GM12878 (cell line): ENCODE data around the gene CCDC91. TPM values are rescaled to one million over a fixed set of nuclear protein-coding genes. Genes with fewer than 3 reads are reported as not detected.

ENCODE experiments used
- ATAC-seq: fragments of 200-7000 bp; cut with Tn5 transposase; 3 replicates; pipeline ENCODE4 v1.9.1; 2020; ENCODE audit warnings: mild to moderate bottlenecking, moderate library complexity
- BruUV-seq: library from RNA; stranded (reverse); fragments of 400-500 nt; replicated peaks from 2 replicates; lab custom pipeline; 2021; lab: Mats Ljungman, UMichigan
- CTCF ChIA-PET: fragments of 300-600 bp; sonication (Branson Sonifier 250); formaldehyde crosslinking; extraction: SDS; loops from one replicate; lab custom pipeline; 2021; ENCODE audit warnings: inconsistent platforms; lab: Yijun Ruan, JAX
- POLR2A ChIA-PET: fragments of 350-600 bp; formaldehyde crosslinking; extraction: SDS; loops from one replicate; lab custom pipeline; 2021; ENCODE audit warnings: inconsistent platforms; lab: Charles Lee
- RAD21 ChIA-PET: fragments of 300-600 bp; sonication (Branson Sonifier 250); formaldehyde crosslinking; loops from one replicate; lab custom pipeline; 2023; ENCODE audit warnings: antibody characterized with exemption; ENCODE audit not compliant: unreplicated experiment; lab: Charles Lee
- SMC1A ChIA-PET: fragments of 300-600 bp; sonication (Branson Sonifier 250); formaldehyde crosslinking; loops from one replicate; lab custom pipeline; 2023; ENCODE audit not compliant: unreplicated experiment, uncharacterized antibody; lab: Charles Lee
- DNase-seq: peaks from one replicate; pipeline ENCODE4 v3.0.0-alpha.2; 2011; ENCODE audit warnings: low read depth, low spot score
- FAIRE-seq: peaks from 3 replicates; lab custom pipeline; 2011; peaks lifted over from hg19 to GRCh38; lab: Jason Lieb, UNC
- H2AFZ ChIP-seq: 2 replicates; pipeline ENCODE4 v1.6.0; 2011; ENCODE audit warnings: low read depth, low read length, control low read depth; ENCODE audit not compliant: control insufficient read depth
- H3K27ac ChIP-seq: 2 replicates; pipeline ENCODE4 v1.5.1; 2011; ENCODE audit warnings: control low read depth; ENCODE audit not compliant: control insufficient read depth, insufficient read depth
- H3K27me3 ChIP-seq, 2 experiments: replicated peaks in 1 of 2; 2 replicates each; pipeline versions ENCODE4 v1.6.0 to v1.6.1; 2011; ENCODE audit warnings: low read length in 1 of 2; ENCODE audit not compliant: control insufficient read depth in 2 of 2, insufficient read depth in 2 of 2
- H3K36me3 ChIP-seq, 2 experiments: 2 replicates each; pipeline ENCODE4 v1.5.1; 2011; ENCODE audit warnings: low read length in 1 of 2; ENCODE audit not compliant: control insufficient read depth in 2 of 2, insufficient read depth in 2 of 2
- H3K4me1 ChIP-seq: 2 replicates; pipeline ENCODE4 v1.6.1; 2011; ENCODE audit warnings: mild to moderate bottlenecking, low read length, moderate library complexity, mixed read lengths; ENCODE audit not compliant: control insufficient read depth, insufficient read depth
- H3K4me2 ChIP-seq: 2 replicates; pipeline ENCODE4 v1.6.0; 2011; ENCODE audit warnings: control low read depth; ENCODE audit not compliant: control insufficient read depth, insufficient read depth
- H3K4me3 ChIP-seq: fragments of 200-600 bp; sonication (generic); 2 replicates; pipeline ENCODE4 v1.5.1; 2016
- H3K79me2 ChIP-seq: 2 replicates; pipeline ENCODE4 v1.6.0; 2011; ENCODE audit warnings: low read length; ENCODE audit not compliant: control insufficient read depth, insufficient read depth
- H3K9ac ChIP-seq: 2 replicates; pipeline ENCODE4 v1.8.0; 2011; ENCODE audit warnings: low read length, control low read depth, mixed read lengths; ENCODE audit not compliant: control insufficient read depth, insufficient read depth
- H3K9me3 ChIP-seq: replicated peaks from 3 replicates; pipeline ENCODE4 v1.5.1; 2011; ENCODE audit warnings: mild to moderate bottlenecking, low read length; ENCODE audit not compliant: control insufficient read depth, insufficient read depth
- H4K20me1 ChIP-seq: 2 replicates; pipeline ENCODE4 v1.6.0; 2011; ENCODE audit not compliant: control insufficient read depth, insufficient read depth
- CEBPZ ChIP-seq: fragments of 150-350 bp; IDR thresholded peaks from 2 replicates; pipeline ENCODE4 v1.6.1; 2016; ENCODE audit warnings: low read depth, low read length
- GABPA ChIP-seq: IDR thresholded peaks from 2 replicates; pipeline ENCODE4 v1.6.1; 2014; ENCODE audit warnings: antibody characterized with exemption, low read depth, mild to moderate bottlenecking, inconsistent platforms
- JUND ChIP-seq: IDR thresholded peaks from 2 replicates; pipeline ENCODE4 v1.6.1; 2012; ENCODE audit warnings: low read depth, mild to moderate bottlenecking, low read length, improper control_type of control experiment, moderate library complexity
- MTA2 ChIP-seq: fragments of 450-650 bp; IDR thresholded peaks from 2 replicates; pipeline ENCODE4 v1.6.1; 2016; ENCODE audit warnings: low read depth, mild to moderate bottlenecking, moderate library complexity
- NFIC ChIP-seq: IDR thresholded peaks from 2 replicates; pipeline ENCODE4 v1.6.1; 2012; ENCODE audit warnings: low read depth, mild to moderate bottlenecking, inconsistent platforms, low read length, moderate library complexity
- PML ChIP-seq: IDR thresholded peaks from 2 replicates; pipeline ENCODE4 v1.6.1; 2012; ENCODE audit warnings: low read length, inconsistent platforms
- RAD51 ChIP-seq: fragments of 450-650 bp; IDR thresholded peaks from 2 replicates; pipeline ENCODE4 v1.6.1; 2016; ENCODE audit warnings: moderate library complexity, mild to moderate bottlenecking, inconsistent platforms
- RBBP5 ChIP-seq: fragments of 200-600 bp; sonication (generic); conservative IDR thresholded peaks from 2 replicates; pipeline ENCODE4 v1.6.1; 2016
- RELA ChIP-seq: fragments of 450-650 bp; IDR thresholded peaks from 2 replicates; pipeline ENCODE4 v1.8.0; 2014; ENCODE audit warnings: borderline replicate concordance; ENCODE audit not compliant: partially characterized antibody
- TBL1XR1 ChIP-seq: IDR thresholded peaks from 2 replicates; pipeline ENCODE4 v1.6.1; 2012; ENCODE audit warnings: low read depth, low read length, improper control_type of control experiment
- ZNF687 ChIP-seq: fragments of 450-650 bp; IDR thresholded peaks from 2 replicates; pipeline ENCODE4 v1.6.1; 2017; ENCODE audit warnings: mild to moderate bottlenecking, moderate library complexity
- WGBS: methylation state at CpG from one replicate; pipeline ENCODE4 v1.1.6; 2016; ENCODE audit warnings: low lambda C conversion rate; ENCODE audit not compliant: insufficient replicate concordance, insufficient coverage; ENCODE audit errors: missing lambda C conversion rate; 5-methylcytosine and 5-hydroxymethylcytosine counted together
- in situ Hi-C: fragments of 300-500 bp; cut with MboI; formaldehyde crosslinking; loops from 9 replicates; pipeline ENCODE4 v1.14.3; 2018; ENCODE audit warnings: mixed read lengths
- intact Hi-C: fragments of 100-400 bp; cut with micrococcal nuclease; formaldehyde crosslinking; loops from one replicate; pipeline ENCODE4 v1.14.2; 2022; ENCODE audit not compliant: unreplicated experiment
- polyA plus RNA-seq, 11 experiments: library from polyadenylated mRNA; depleted of rRNA in 4 of 11; unstranded in 6 of 11; stranded (reverse) in 5 of 11; fragments of >200 nt; fragmentation: Nextera tagmentation in 4 of 11; fragmentation: Illumina TruSeq in 1 of 11; extraction: Ambion mirVana in 4 of 11; extraction: Trizol in 1 of 11; gene quantifications; 1 replicate in 1 of 11; 2 replicates in 10 of 11; pipeline versions ENCODE4 v1.2.1 to v1.2.3, GENCODE V29; 2011 to 2016; ENCODE audit warnings: inconsistent platforms in 2 of 11, missing spikeins in 2 of 11, low read depth in 1 of 11
- total RNA-seq, 4 experiments: library from RNA; depleted of rRNA in 3 of 4; stranded (reverse); fragments of >200 nt in 3 of 4; fragmentation: Illumina TruSeq in 1 of 4; extraction: Trizol in 1 of 4; gene quantifications; 2 replicates each; pipeline versions ENCODE4 v1.2.1 to v1.2.3, GENCODE V29; 2013 to 2021

CCDC91 gene
- total and polyA plus RNA-seq, 10 of the 15 experiments (the other 5 are each of a cell fraction or from before 2014, with no cell fraction given) = 6.1 to 24.9 (median 16.5) TPM

GRCh38 chr12:28500373-28501024, 310.2 kb downstream of the CCDC91 start:
- Histone ChIP-seq H3K27ac (no peak overlapping the region), H2AFZ (no peak overlapping the region), H3K36me3 (no peaks in the 10 kb centered on the region), H3K27me3 (no peaks in the 10 kb centered on the region), H3K9ac (no peak overlapping the region), H3K4me1 (peaks cover 5% of the 10 kb centered on the region; the same call in 1 of the 2 replicates), H3K9me3 (no peaks in the 10 kb centered on the region; the same call in 2 of the 3 replicates), H3K79me2 (no peaks in the 10 kb centered on the region), H4K20me1 (no peaks in the 10 kb centered on the region), H3K4me3 (no peak overlapping the region), H3K4me2 (no peak overlapping the region)
- intact Hi-C loops (no loop called here), in situ Hi-C loops (no loop called here)
- ChIA-PET CTCF (no interaction called here), RAD21 (no interaction called here), POLR2A (no interaction called here), SMC1A (interaction anchor here (1.2 kb wide), 1 partner anchor 11 kb away, joined by 3 read pairs; no protein-coding TSS in a partner anchor)
- DNase-seq (no peak), ATAC-seq (no peak), FAIRE-seq (no peak)
- TF ChIP-seq GABPA (no peak), JUND (no peak), RAD51 (no peak), RBBP5 (no peak)
- BruUV-seq = no TSS peak
- 100% methylated on average over 1 of the region's 1 CpG for WGBS

- ChIA-PET CTCF (no interaction called here), SMC1A (interaction anchor here (0.7 to 1.3 kb wide), 3 partner anchors 20 to 932 kb away, joined by 3 to 5 read pairs (median 3); no protein-coding TSS in a partner anchor), RAD21 (no interaction called here), POLR2A (no interaction called here)
- DNase-seq (no peak), FAIRE-seq (no peak), ATAC-seq (no peak)
- H3K27ac ChIP-seq = no peak overlapping the region
- no peaks in the 10 kb centered on the region for H3K27me3 ChIP-seq
- intact Hi-C loops (no loop called here), in situ Hi-C loops (no loop called here)
- no peaks in the 10 kb centered on the region for H3K36me3 ChIP-seq
- no peaks in the 10 kb centered on the region for H3K79me2 ChIP-seq
- H2AFZ ChIP-seq = no peak overlapping the region
- H3K9ac ChIP-seq = no peak overlapping the region
- H3K4me2 ChIP-seq = no peak overlapping the region
- H3K4me3 ChIP-seq = no peak overlapping the region
- no peaks in the 10 kb centered on the region for H3K4me1 ChIP-seq
- H3K9me3 ChIP-seq = no peaks in the 10 kb centered on the region
- no TSS peak for BruUV-seq
- H4K20me1 ChIP-seq = no peaks in the 10 kb centered on the region
- TF ChIP-seq TBL1XR1 (no peak), RELA (no peak), MTA2 (no peak), ZNF687 (no peak), CEBPZ (no peak), NFIC (no peak), PML (no peak)
Observed at GRCh38 chr12:28506271-28506670, 316.0 kb downstream of the CCDC91 start.
